Osteocyte (in vitro differentiated cells): ENCODE measurements around the gene PIK3C2G. TPM values are rescaled to one million over a fixed set of nuclear protein-coding genes. Genes with fewer than 3 reads are reported as not detected.

Experiments used
- DNase-seq: peaks from one replicate; pipeline ENCODE4 v3.0.0; 2021; ENCODE audit warnings: mixed read lengths; ENCODE audit not compliant: unreplicated experiment; ENCODE audit errors: extremely low spot score
- H3K27ac Mint-ChIP-seq: one replicate; pipeline ENCODE4 v1.8.0; 2021; ENCODE audit warnings: mild to moderate bottlenecking, mixed read lengths; ENCODE audit not compliant: unreplicated experiment
- H3K27me3 Mint-ChIP-seq: one replicate; pipeline ENCODE4 v1.8.0; 2021; ENCODE audit warnings: mixed read lengths; ENCODE audit not compliant: unreplicated experiment
- H3K36me3 Mint-ChIP-seq: one replicate; pipeline ENCODE4 v1.8.0; 2021; ENCODE audit warnings: mixed read lengths; ENCODE audit not compliant: unreplicated experiment
- H3K4me1 Mint-ChIP-seq: one replicate; pipeline ENCODE4 v1.8.0; 2021; ENCODE audit warnings: mixed read lengths; ENCODE audit not compliant: unreplicated experiment
- H3K4me3 Mint-ChIP-seq: one replicate; pipeline ENCODE4 v1.8.0; 2021; ENCODE audit warnings: mild to moderate bottlenecking, moderate library complexity, mixed read lengths; ENCODE audit not compliant: unreplicated experiment
- H3K9me3 Mint-ChIP-seq: one replicate; pipeline ENCODE4 v1.8.0; 2021; ENCODE audit warnings: mixed read lengths; ENCODE audit not compliant: unreplicated experiment
- total RNA-seq: library from RNA; stranded (reverse); gene quantifications from 2 replicates; pipeline ENCODE4 v1.2.1, GENCODE V29; 2021
- TF ChIP-seq, protein P1 (sequence below): fragments of 200-600 bp; sonication (generic); IDR thresholded peaks from 2 replicates; pipeline ENCODE4 v1.5.0; 2021; ENCODE audit warnings: antibody characterized with exemption, mild to moderate bottlenecking, moderate library complexity

PIK3C2G gene
- total RNA-seq, 1 donor from 2014 or later: not detected

DNA sequence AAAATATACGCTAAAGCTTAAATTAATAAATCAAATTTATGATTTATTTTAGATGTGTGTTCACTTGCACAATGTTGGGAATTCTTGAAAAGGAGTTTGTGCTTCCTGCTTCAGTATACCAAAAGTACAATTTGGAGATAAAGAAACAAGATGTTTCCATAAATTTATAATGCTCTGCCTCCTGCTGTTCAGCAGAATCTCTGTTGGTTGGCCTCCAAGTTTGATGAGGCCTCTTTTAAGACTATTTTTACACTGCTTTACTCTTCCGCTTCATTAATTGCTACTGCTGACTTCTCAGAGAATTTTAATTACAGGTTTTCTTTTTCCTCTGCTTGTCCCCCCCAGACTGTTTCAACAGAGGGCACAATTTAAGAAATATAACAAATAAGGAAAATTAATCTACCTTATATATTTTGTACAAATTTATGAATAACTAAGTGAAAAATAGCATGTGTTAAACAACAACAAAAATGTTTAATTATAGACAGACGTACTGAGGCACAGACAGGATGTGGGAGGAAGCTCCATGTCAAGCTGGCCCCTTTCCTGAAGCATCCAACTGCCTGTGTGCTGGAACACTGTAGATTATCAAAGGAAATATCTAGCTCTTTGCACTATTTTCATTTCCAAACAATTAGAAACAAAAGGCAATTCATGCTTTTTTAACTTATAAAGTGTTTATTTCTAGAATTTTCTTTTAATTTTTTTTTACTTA, 83.9 kb downstream of the PIK3C2G start:
- H3K4me3 Mint-ChIP-seq: no peak overlapping the region
- H3K9me3 Mint-ChIP-seq: no peaks in the 10 kb centered on the region
- H3K36me3 Mint-ChIP-seq: no peaks in the 10 kb centered on the region
- H3K27ac Mint-ChIP-seq: no peak overlapping the region
- peaks cover 7% of the 10 kb centered on the region for H3K4me1 Mint-ChIP-seq
- no peak for DNase-seq
- TF ChIP-seq, protein P1, sequence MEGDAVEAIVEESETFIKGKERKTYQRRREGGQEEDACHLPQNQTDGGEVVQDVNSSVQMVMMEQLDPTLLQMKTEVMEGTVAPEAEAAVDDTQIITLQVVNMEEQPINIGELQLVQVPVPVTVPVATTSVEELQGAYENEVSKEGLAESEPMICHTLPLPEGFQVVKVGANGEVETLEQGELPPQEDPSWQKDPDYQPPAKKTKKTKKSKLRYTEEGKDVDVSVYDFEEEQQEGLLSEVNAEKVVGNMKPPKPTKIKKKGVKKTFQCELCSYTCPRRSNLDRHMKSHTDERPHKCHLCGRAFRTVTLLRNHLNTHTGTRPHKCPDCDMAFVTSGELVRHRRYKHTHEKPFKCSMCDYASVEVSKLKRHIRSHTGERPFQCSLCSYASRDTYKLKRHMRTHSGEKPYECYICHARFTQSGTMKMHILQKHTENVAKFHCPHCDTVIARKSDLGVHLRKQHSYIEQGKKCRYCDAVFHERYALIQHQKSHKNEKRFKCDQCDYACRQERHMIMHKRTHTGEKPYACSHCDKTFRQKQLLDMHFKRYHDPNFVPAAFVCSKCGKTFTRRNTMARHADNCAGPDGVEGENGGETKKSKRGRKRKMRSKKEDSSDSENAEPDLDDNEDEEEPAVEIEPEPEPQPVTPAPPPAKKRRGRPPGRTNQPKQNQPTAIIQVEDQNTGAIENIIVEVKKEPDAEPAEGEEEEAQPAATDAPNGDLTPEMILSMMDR: no peak
- no peaks in the 10 kb centered on the region for H3K27me3 Mint-ChIP-seq

DNA sequence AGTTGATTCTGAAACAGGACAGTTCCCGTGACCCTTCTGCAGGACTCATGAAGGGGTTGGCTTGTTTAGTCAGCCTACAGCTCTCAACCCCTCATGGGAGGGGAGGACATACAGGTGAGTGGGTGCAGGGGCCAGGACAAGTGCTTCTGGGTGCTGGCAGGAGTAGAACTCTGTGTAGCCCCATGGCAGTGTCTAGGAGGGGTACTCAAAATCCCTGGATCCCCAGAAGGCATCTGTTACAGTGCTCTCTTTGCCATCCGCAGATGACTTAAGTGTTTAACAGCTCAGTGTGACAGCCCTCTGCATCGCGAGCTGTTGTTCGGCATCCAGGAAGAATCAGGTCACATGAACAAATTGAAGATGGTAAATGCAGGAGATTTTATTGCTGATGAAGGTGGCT, 91.0 kb downstream of the PIK3C2G start:
- DNase-seq: no peak
- H3K4me3 Mint-ChIP-seq: no peak overlapping the region
- H3K27me3 Mint-ChIP-seq: no peaks in the 10 kb centered on the region
- H3K9me3 Mint-ChIP-seq: no peaks in the 10 kb centered on the region
- no peaks in the 10 kb centered on the region for H3K36me3 Mint-ChIP-seq
- no peak overlapping the region for H3K27ac Mint-ChIP-seq
- no peaks in the 10 kb centered on the region for H3K4me1 Mint-ChIP-seq
- TF ChIP-seq, protein P1: no peak

DNA sequence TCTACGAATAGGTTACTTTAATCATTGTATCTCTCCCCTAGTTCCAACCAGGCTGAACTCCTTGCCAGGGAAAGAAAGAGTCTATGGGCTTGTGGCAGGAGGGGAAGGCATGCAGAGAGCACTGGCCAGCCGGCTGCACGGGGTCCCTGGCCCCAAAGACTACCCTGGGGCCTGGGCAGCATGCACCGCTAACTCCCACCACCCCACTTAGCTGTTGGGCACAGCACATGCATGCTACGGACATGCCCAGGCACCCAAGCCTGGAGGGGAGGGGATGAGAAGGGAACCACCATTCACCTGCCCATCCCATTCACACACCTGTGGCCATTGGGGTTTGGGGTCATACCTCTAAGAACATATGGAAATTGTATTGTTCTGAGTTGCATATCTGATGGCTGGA, 94.1 kb downstream of the PIK3C2G start:
- Mint-ChIP-seq H3K27me3 (no peaks in the 10 kb centered on the region), H3K27ac (no peak overlapping the region), H3K4me3 (no peak overlapping the region), H3K9me3 (no peaks in the 10 kb centered on the region), H3K4me1 (peaks cover 7% of the 10 kb centered on the region), H3K36me3 (no peaks in the 10 kb centered on the region)
- no peak for DNase-seq
- TF ChIP-seq, protein P1: no peak

DNA sequence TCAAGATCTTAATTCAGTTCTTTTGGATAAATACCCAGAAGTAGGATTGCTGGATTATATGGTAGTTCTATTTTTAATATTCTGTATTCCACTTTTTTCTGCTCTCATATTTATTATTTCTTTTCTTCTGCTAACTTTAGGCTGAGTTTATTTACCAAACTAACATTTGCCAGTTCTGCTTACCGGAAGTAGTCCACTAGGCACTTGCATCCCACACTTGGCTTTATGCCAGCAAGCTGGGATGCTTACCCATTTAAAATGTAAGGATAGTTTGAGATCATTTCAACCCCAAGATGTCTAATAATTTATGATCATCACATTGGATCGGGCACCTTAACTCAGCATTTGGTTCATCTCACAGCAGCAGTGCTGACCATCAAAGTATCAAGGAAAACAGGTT, 96.8 kb downstream of the PIK3C2G start:
- no peaks in the 10 kb centered on the region for H3K36me3 Mint-ChIP-seq
- TF ChIP-seq, protein P1: no peak
- H3K27ac Mint-ChIP-seq: no peak overlapping the region
- peaks cover 5% of the 10 kb centered on the region for H3K9me3 Mint-ChIP-seq
- H3K27me3 Mint-ChIP-seq: no peaks in the 10 kb centered on the region
- no peak for DNase-seq
- peaks cover 7% of the 10 kb centered on the region for H3K4me1 Mint-ChIP-seq
- H3K4me3 Mint-ChIP-seq: no peak overlapping the region

DNA sequence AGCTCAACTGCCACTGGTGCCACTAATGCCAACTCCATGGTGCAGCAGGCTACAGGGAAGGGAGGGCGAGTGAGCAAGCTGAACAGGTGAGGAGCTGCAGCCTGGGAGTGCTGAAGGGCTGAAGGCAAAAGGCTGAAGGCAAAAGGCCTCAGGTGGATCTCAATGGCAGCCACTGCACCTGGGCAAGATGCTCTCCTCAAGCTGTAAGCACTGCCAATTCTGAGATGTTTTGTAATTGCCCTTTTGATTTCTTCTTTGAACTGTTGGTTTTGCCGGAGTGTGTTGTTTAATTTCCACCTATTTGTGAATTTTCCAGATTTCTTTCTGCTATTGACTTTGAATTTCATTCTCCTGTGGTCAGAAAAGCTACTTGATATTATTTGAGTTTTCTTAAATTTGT, 97.6 kb downstream of the PIK3C2G start:
- peaks cover 5% of the 10 kb centered on the region for H3K9me3 Mint-ChIP-seq
- H3K4me1 Mint-ChIP-seq: peaks cover 7% of the 10 kb centered on the region
- no peaks in the 10 kb centered on the region for H3K36me3 Mint-ChIP-seq
- no peaks in the 10 kb centered on the region for H3K27me3 Mint-ChIP-seq
- no peak overlapping the region for H3K4me3 Mint-ChIP-seq
- TF ChIP-seq, protein P1: no peak
- H3K27ac Mint-ChIP-seq: no peak overlapping the region
- DNase-seq: no peak
